ENCODE results near the gene DPP6.

The DPP6 gene

GRCh38 chr7:154345093-154345492, 292.9 kb downstream of the DPP6 start:
- DNase-seq = no peak

GRCh38 chr7:154347700-154348266, 295.6 kb downstream of the DPP6 start:
- no peak for DNase-seq

GRCh38 chr7:154350892-154351291, 298.7 kb downstream of the DPP6 start:
- no peak for DNase-seq

- no peak for DNase-seq
Observed at GRCh38 chr7:154353355-154353767, 301.2 kb downstream of the DPP6 start.

- no peak for DNase-seq
Observed at GRCh38 chr7:154364170-154364569, 312.0 kb downstream of the DPP6 start.

- DNase-seq = no peak
Observed at GRCh38 chr7:154371424-154371823, 319.2 kb downstream of the DPP6 start.

- DNase-seq = no peak
Observed at GRCh38 chr7:154372011-154372601, 319.9 kb downstream of the DPP6 start.

- DNase-seq = no peak
Observed at GRCh38 chr7:154373956-154374355, 321.8 kb downstream of the DPP6 start.

GRCh38 chr7:154375956-154376355, 323.8 kb downstream of the DPP6 start:
- no peak for DNase-seq

GRCh38 chr7:154380771-154381170, 328.6 kb downstream of the DPP6 start:
- no peak for DNase-seq

- DNase-seq = no peak
Observed at GRCh38 chr7:154383045-154383444, 330.8 kb downstream of the DPP6 start.

GRCh38 chr7:154385214-154385613, 333.0 kb downstream of the DPP6 start:
- no peak for DNase-seq

- DNase-seq = no peak
Observed at GRCh38 chr7:154387252-154387651, 335.1 kb downstream of the DPP6 start.

GRCh38 chr7:154388412-154388811, 336.2 kb downstream of the DPP6 start:
- DNase-seq = no peak

- no peak for DNase-seq
Observed at GRCh38 chr7:154388999-154389398, 336.8 kb downstream of the DPP6 start.

GRCh38 chr7:154390961-154391360, 338.8 kb downstream of the DPP6 start:
- DNase-seq = no peak

GRCh38 chr7:154394804-154395203, 342.6 kb downstream of the DPP6 start:
- DNase-seq = no peak

GRCh38 chr7:154406312-154406711, 354.1 kb downstream of the DPP6 start:
- no peak for DNase-seq

GRCh38 chr7:154409703-154410311, 357.6 kb downstream of the DPP6 start:
- DNase-seq = no peak

GRCh38 chr7:154412105-154412504, 359.9 kb downstream of the DPP6 start:
- no peak for DNase-seq

GRCh38 chr7:154415709-154416399, 363.7 kb downstream of the DPP6 start:
- no peak for DNase-seq

GRCh38 chr7:154416714-154417113, 364.5 kb downstream of the DPP6 start:
- no peak for DNase-seq

GRCh38 chr7:154419344-154419743, 367.1 kb downstream of the DPP6 start:
- DNase-seq = no peak

- no peak for DNase-seq
Observed at GRCh38 chr7:154423231-154423630, 371.0 kb downstream of the DPP6 start.
